HL-60/S4 treated with phorbol 12-myristate 13-acetate at 8.2 ng/mL for 4 days and 3 days (cell line): ENCODE measurements around the gene SLC10A6.

Experiments
- in situ Hi-C: fragments of 300-500 bp; cut with MboI; formaldehyde crosslinking; loops from 2 replicates; pipeline ENCODE4 v1.15.0; 2022; ENCODE audit warnings: low sequenced_read_pairs

The SLC10A6 gene

GRCh38 chr4:86848732-86849619 is at the start of gene SLC10A6:
TSS of gene SLC10A6 (minus strand) at chr4:86849384. CDS start at chr4:86849115, 269 bp downstream.
- in situ Hi-C loops, result no loop called here

GRCh38 chr4:86898562-86898961 is 49.4 kb upstream of the SLC10A6 start:
- in situ Hi-C loops, result loop anchor here (25.0 kb wide), 1 partner anchor 386 kb away; no protein-coding TSS in a partner anchor

GRCh38 chr4:86896596-86896995 is 47.4 kb upstream of the SLC10A6 start:
- in situ Hi-C loops, result loop anchor here (25.0 kb wide), 1 partner anchor 384 kb away; no protein-coding TSS in a partner anchor

GRCh38 chr4:86895692-86896488 is 46.7 kb upstream of the SLC10A6 start:
- in situ Hi-C loops, result loop anchor here (25.0 kb wide), 1 partner anchor 384 kb away; no protein-coding TSS in a partner anchor

GRCh38 chr4:86894455-86894854 is 45.3 kb upstream of the SLC10A6 start:
- in situ Hi-C loops, result loop anchor here (25.0 kb wide), 1 partner anchor 382 kb away; no protein-coding TSS in a partner anchor

GRCh38 chr4:86893136-86893535 is 44.0 kb upstream of the SLC10A6 start:
- in situ Hi-C loops, result loop anchor here (25.0 kb wide), 1 partner anchor 381 kb away; no protein-coding TSS in a partner anchor

- in situ Hi-C loops, result loop anchor here (25.0 kb wide), 1 partner anchor 380 kb away; no protein-coding TSS in a partner anchor
These were observed 43.4 kb upstream of the SLC10A6 start for GRCh38 chr4:86892636-86892960.

- in situ Hi-C loops, result loop anchor here (25.0 kb wide), 1 partner anchor 380 kb away; no protein-coding TSS in a partner anchor
These were observed 42.8 kb upstream of the SLC10A6 start, which contains the start of gene C4orf36 for GRCh38 chr4:86891762-86892635. TSS of gene C4orf36 (minus strand) at chr4:86892422. CDS start at chr4:86891520, 902 bp downstream.

- in situ Hi-C loops, result loop anchor here (25.0 kb wide), 1 partner anchor 378 kb away; no protein-coding TSS in a partner anchor
These were observed 41.6 kb upstream of the SLC10A6 start for GRCh38 chr4:86890790-86891189.

- in situ Hi-C loops, result loop anchor here (25.0 kb wide), 1 partner anchor 367 kb away; no protein-coding TSS in a partner anchor
These were observed 30.5 kb upstream of the SLC10A6 start for GRCh38 chr4:86879641-86880040.

- in situ Hi-C loops, result loop anchor here (25.0 kb wide), 1 partner anchor 366 kb away; no protein-coding TSS in a partner anchor
These were observed 29.5 kb upstream of the SLC10A6 start for GRCh38 chr4:86878640-86879039.

- in situ Hi-C loops, result loop anchor here (25.0 kb wide), 1 partner anchor 365 kb away; no protein-coding TSS in a partner anchor
These were observed 27.9 kb upstream of the SLC10A6 start for GRCh38 chr4:86876894-86877685.

- in situ Hi-C loops, result loop anchor here (25.0 kb wide), 1 partner anchor 363 kb away; no protein-coding TSS in a partner anchor
These were observed 26.3 kb upstream of the SLC10A6 start for GRCh38 chr4:86875436-86875835.

- in situ Hi-C loops, result no loop called here
These were observed 23.0 kb upstream of the SLC10A6 start for GRCh38 chr4:86872135-86872534.

GRCh38 chr4:86870442-86871069 is 21.4 kb upstream of the SLC10A6 start:
- in situ Hi-C loops, result no loop called here

GRCh38 chr4:86857341-86858052 is 8.3 kb upstream of the SLC10A6 start:
- in situ Hi-C loops, result no loop called here

- in situ Hi-C loops, result no loop called here
These were observed 7.7 kb upstream of the SLC10A6 start for GRCh38 chr4:86856896-86857295.

GRCh38 chr4:86855572-86855971 is 6.4 kb upstream of the SLC10A6 start:
- in situ Hi-C loops, result no loop called here
